Measurements from ENCODE around the gene CASK.

DNA sequence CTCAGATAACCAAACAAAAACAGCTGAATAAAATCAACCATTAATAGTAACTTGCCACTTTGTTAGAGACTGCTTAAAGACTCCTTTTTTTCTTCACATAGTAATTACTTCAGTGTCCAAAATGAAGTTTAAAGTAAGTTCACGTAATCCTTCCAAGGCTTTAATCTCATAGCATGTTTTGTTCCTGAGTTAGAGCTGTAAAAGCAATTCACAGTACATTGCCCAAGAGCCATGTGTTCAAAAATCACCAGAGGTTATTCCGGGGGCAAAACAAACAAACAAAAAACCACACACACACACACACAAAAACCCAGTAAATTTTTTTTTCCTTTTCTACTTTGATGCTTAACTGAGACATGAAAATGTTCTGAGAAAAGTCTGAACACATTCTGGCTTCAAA is 193.3 kb downstream of the CASK start:
- TF ChIP-seq, protein P1, sequence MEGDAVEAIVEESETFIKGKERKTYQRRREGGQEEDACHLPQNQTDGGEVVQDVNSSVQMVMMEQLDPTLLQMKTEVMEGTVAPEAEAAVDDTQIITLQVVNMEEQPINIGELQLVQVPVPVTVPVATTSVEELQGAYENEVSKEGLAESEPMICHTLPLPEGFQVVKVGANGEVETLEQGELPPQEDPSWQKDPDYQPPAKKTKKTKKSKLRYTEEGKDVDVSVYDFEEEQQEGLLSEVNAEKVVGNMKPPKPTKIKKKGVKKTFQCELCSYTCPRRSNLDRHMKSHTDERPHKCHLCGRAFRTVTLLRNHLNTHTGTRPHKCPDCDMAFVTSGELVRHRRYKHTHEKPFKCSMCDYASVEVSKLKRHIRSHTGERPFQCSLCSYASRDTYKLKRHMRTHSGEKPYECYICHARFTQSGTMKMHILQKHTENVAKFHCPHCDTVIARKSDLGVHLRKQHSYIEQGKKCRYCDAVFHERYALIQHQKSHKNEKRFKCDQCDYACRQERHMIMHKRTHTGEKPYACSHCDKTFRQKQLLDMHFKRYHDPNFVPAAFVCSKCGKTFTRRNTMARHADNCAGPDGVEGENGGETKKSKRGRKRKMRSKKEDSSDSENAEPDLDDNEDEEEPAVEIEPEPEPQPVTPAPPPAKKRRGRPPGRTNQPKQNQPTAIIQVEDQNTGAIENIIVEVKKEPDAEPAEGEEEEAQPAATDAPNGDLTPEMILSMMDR (IDR thresholded peaks at IDR 0.05) = no peak
- TF ChIP-seq POLR2AphosphoS5 (IDR thresholded peaks at IDR 0.05) (no peak), EP300 (IDR thresholded peaks at IDR 0.05) (no peak), POLR2A (IDR thresholded peaks at IDR 0.05) (no peak)

Measured in stomach (tissue), 4 donors.